ENCODE results near the gene FICD.
"Not testable (repeated sequence)": the region's sequence is repeated elsewhere in the genome, so short reads cannot be mapped to it uniquely, and the experiment has no call there.

The FICD gene

DNA sequence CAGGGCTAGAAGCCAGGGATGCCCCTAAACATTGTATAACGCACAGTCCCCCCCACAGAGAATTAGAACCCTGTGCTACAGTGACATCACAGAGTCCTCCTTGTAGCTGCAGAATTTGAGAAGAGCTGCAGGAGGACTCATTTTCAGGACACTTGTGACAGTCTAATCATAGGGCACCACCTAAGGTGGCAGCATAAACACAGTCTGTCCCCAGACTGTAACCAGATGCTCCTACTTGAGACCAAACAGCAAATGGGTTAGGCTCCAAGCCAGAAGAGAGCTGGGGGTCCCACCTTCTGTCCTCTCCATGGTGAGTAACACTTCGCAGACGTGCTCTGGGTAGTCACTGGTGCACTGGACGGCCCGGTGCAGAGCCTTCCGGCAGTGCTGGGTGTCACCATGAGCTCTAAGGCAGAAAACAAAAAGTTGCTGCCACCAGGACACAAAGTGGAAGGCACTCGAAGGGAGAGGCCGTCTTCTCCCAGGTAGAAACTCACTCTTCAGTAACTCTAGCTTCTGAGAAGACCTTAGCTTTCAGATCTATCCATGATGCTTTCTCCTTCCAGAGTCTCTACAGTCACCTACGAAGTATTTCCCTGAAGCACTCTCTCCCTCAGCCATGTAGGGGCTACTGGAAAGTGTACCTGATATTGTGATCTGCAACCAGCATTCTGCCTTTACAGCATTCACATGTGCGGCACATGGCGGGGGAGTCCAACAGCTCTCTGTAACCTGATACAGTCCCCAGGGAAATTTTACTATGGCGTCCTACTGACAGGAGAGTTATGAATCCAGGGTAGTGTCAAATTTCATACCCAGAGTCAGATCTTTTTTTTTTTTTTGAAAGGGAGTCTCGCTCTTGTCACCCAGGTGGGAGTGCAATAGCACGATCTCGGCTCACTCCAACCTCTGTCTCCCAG, 17.1 kb downstream of the FICD start:
- H3K27me3 ChIP-seq (ENCODE audit: control insufficient read depth in 1 of 2, insufficient read depth in 2 of 2, low read length in 2 of 2) = no peaks in the 10 kb centered on the region
- H3K4me3 ChIP-seq (ENCODE audit: low read depth in 1 of 2, low read length in 2 of 2) = no peak overlapping the region
- H3K36me3 ChIP-seq (ENCODE audit: control insufficient read depth in 1 of 2, insufficient read depth in 2 of 2, low read length in 2 of 2) = peaks cover 64 to 91% of the 10 kb centered on the region in 2 donors
- no peaks in the 10 kb centered on the region for H3K9me3 ChIP-seq (ENCODE audit: control insufficient read depth in 1 of 2, low read length in 2 of 2)
- no peak overlapping the region for H3K9ac ChIP-seq (ENCODE audit: low read depth in 1 of 2, low read length in 2 of 2)
- H3K4me1 ChIP-seq (ENCODE audit: control insufficient read depth in 1 of 2, insufficient read depth in 2 of 2, low read length in 2 of 2) = no peaks in the 10 kb centered on the region
- no peak overlapping the region for H3K27ac ChIP-seq (ENCODE audit: low read depth, low read length)

DNA sequence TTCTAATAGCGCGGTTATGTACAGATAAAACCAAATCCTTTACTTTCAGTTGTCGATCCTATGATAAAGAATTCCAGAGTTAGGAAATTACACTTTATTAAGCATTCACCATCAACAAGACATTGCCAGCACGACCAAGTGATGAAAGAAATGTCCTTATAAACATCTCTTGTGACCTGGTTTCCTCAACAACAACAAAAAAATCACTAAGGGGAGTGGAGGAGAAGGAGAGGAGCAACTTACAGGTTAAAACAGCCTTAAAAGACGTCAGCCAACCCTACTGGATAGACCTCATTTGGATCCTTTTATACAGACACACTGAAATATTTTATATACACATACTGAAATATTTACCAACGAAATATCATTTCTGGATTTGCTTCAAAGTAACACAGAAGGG, 23.1 kb downstream of the FICD start:
- H3K27ac ChIP-seq (ENCODE audit: low read depth, low read length) = no peak overlapping the region
- peaks cover 41 to 69% of the 10 kb centered on the region in 2 donors for H3K36me3 ChIP-seq (ENCODE audit: control insufficient read depth in 1 of 2, insufficient read depth in 2 of 2, low read length in 2 of 2)
- H3K4me1 ChIP-seq (ENCODE audit: control insufficient read depth in 1 of 2, insufficient read depth in 2 of 2, low read length in 2 of 2) = no peaks in the 10 kb centered on the region
- no peaks in the 10 kb centered on the region for H3K9me3 ChIP-seq (ENCODE audit: control insufficient read depth in 1 of 2, low read length in 2 of 2)
- no peak overlapping the region for H3K9ac ChIP-seq (ENCODE audit: low read depth in 1 of 2, low read length in 2 of 2)
- H3K4me3 ChIP-seq (ENCODE audit: low read depth in 1 of 2, low read length in 2 of 2) = no peak overlapping the region
- no peaks in the 10 kb centered on the region for H3K27me3 ChIP-seq (ENCODE audit: control insufficient read depth in 1 of 2, insufficient read depth in 2 of 2, low read length in 2 of 2)

DNA sequence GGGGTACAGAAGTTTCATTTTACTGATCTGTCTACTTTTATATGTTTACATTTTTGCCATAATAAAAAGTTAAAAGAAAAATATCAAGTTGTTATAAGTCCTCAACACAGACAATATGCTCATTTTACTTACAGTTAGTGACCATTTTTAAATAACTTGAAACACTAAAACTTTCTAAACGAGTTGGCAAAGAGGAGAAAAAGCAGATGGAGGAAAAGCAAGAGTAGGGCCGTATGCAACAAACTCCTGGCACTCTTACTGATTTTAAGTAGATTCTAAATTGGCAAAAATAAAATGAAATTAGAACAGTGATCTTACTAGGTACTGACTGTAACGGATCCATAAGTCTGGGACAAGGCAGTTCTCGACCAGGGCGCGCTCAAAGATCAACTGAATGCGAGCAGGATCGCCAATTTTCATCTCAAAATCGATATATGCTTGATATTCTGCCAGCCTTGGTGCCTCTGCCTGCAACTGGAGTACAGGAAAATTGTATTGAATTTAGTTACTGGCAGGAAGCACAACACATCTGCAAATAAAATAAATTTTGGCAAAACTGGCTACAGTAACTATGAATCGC, 23.6 kb downstream of the FICD start:
- Histone ChIP-seq H3K9ac (ENCODE audit: low read depth in 1 of 2, low read length in 2 of 2) (no peak overlapping the region), H3K27me3 (ENCODE audit: control insufficient read depth in 1 of 2, insufficient read depth in 2 of 2, low read length in 2 of 2) (no peaks in the 10 kb centered on the region), H3K4me3 (ENCODE audit: low read depth in 1 of 2, low read length in 2 of 2) (no peak overlapping the region), H3K36me3 (ENCODE audit: control insufficient read depth in 1 of 2, insufficient read depth in 2 of 2, low read length in 2 of 2) (peaks cover 47 to 69% of the 10 kb centered on the region in 2 donors), H3K9me3 (ENCODE audit: control insufficient read depth in 1 of 2, low read length in 2 of 2) (no peaks in the 10 kb centered on the region), H3K27ac (ENCODE audit: low read depth, low read length) (no peak overlapping the region), H3K4me1 (ENCODE audit: control insufficient read depth in 1 of 2, insufficient read depth in 2 of 2, low read length in 2 of 2) (no peaks in the 10 kb centered on the region)

DNA sequence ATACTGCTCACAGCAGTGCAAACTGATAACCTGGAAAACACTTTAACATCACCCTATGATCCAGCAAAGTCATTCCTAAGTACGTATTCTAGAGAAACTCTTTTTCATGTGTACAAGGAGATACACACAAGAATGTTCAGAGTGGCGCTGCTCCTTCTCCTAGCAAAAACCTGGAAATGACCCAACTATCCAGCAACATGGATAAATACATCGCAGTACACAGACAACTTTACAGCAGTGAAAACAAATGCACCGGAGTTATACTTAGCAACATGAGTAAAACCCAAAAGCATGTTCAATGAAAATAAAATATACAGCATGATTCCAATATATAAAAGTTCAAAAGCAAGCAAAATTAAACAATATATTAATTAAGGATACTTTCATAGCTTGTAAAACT, 27.2 kb downstream of the FICD start:
- Histone ChIP-seq H3K9ac (ENCODE audit: low read depth in 1 of 2, low read length in 2 of 2) (no peak overlapping the region), H3K36me3 (ENCODE audit: control insufficient read depth in 1 of 2, insufficient read depth in 2 of 2, low read length in 2 of 2) (peaks cover 42 to 71% of the 10 kb centered on the region in 2 donors), H3K27me3 (ENCODE audit: control insufficient read depth in 1 of 2, insufficient read depth in 2 of 2, low read length in 2 of 2) (no peaks in the 10 kb centered on the region), H3K4me1 (ENCODE audit: control insufficient read depth in 1 of 2, insufficient read depth in 2 of 2, low read length in 2 of 2) (no peaks in the 10 kb centered on the region), H3K4me3 (ENCODE audit: low read depth in 1 of 2, low read length in 2 of 2) (no peak overlapping the region), H3K27ac (ENCODE audit: low read depth, low read length) (no peak overlapping the region), H3K9me3 (ENCODE audit: control insufficient read depth in 1 of 2, low read length in 2 of 2) (no peaks in the 10 kb centered on the region)

DNA sequence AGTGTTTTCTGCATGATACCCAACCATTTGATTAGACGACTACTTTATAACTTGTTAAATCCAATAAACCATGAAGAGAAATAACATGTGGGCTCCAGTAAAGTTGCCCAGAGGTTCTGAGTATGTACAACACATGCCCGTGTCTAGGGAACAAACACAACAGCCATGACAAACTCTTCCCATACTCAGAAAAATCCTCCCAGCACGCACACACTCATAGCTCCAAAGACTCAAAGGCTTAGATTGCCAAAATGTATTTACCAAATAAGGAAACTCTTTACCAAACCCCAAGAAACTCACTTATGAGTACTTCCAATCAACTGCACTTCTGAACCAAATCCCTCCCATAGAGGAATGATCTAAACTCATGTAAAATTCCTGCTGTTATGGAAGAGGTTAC, 28.6 kb downstream of the FICD start:
- H3K36me3 ChIP-seq (ENCODE audit: control insufficient read depth in 1 of 2, insufficient read depth in 2 of 2, low read length in 2 of 2) = peaks cover 37 to 71% of the 10 kb centered on the region in 2 donors
- H3K27me3 ChIP-seq (ENCODE audit: control insufficient read depth in 1 of 2, insufficient read depth in 2 of 2, low read length in 2 of 2) = no peaks in the 10 kb centered on the region
- no peak overlapping the region for H3K27ac ChIP-seq (ENCODE audit: low read depth, low read length)
- H3K4me3 ChIP-seq (ENCODE audit: low read depth in 1 of 2, low read length in 2 of 2) = no peak overlapping the region
- no peak overlapping the region for H3K9ac ChIP-seq (ENCODE audit: low read depth in 1 of 2, low read length in 2 of 2)
- no peaks in the 10 kb centered on the region for H3K9me3 ChIP-seq (ENCODE audit: control insufficient read depth in 1 of 2, low read length in 2 of 2)
- H3K4me1 ChIP-seq (ENCODE audit: control insufficient read depth in 1 of 2, insufficient read depth in 2 of 2, low read length in 2 of 2) = no peaks in the 10 kb centered on the region

DNA sequence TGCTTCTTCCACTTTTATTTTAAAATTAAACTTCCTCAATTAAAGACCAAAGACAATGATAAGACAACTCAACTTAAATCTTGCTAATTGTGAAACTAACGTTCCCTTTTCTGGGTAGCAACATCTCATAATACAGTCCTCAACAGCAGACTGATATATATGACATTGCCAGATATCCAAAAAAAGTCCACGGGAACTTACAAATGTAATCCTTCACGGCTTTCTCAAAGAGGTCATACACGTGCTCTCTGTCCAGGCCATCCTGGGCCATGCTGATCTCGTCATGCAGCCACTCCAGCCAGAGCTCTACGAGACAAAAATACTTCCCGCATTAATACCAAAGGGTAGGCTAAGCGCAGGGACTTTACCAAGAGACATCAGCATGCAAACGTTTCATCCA, 32.6 kb downstream of the FICD start:
- Histone ChIP-seq H3K36me3 (ENCODE audit: control insufficient read depth in 1 of 2, insufficient read depth in 2 of 2, low read length in 2 of 2) (peaks cover 37 to 62% of the 10 kb centered on the region in 2 donors), H3K27me3 (ENCODE audit: control insufficient read depth in 1 of 2, insufficient read depth in 2 of 2, low read length in 2 of 2) (no peaks in the 10 kb centered on the region), H3K27ac (ENCODE audit: low read depth, low read length) (no peak overlapping the region), H3K4me1 (ENCODE audit: control insufficient read depth in 1 of 2, insufficient read depth in 2 of 2, low read length in 2 of 2) (peaks cover 0 to 6% of the 10 kb centered on the region in 2 donors), H3K9me3 (ENCODE audit: control insufficient read depth in 1 of 2, low read length in 2 of 2) (no peaks in the 10 kb centered on the region), H3K4me3 (ENCODE audit: low read depth in 1 of 2, low read length in 2 of 2) (no peak overlapping the region), H3K9ac (ENCODE audit: low read depth in 1 of 2, low read length in 2 of 2) (no peak overlapping the region)

DNA sequence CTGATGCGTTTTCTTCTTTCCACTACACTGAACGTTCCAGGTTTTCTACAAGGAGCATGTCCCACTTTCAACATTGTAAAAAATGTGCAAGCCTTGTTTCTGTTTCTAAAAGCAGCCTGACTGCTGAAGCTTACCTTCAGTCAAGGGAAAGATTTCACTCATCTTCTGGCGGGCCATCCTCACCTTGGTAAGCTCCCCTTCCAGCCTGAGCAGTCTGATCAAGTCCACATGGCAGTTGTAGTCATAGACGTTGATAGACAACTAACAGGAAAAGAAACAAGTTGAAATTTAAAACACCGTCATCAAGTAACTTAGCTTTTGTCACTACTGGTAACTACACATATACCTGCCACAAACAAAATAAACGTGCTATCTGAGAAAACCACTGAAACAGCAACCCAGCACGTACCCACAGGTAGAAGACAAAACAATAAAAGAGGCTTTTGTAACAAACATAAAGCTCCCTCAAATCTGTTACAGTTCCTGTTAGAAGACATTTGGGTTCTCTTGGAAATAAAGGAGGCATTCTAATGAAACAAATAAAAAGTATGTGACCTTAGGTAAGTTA, 34.0 kb downstream of the FICD start:
- no peak overlapping the region for H3K4me3 ChIP-seq (ENCODE audit: low read depth in 1 of 2, low read length in 2 of 2)
- peaks cover 0 to 12% of the 10 kb centered on the region in 2 donors for H3K4me1 ChIP-seq (ENCODE audit: control insufficient read depth in 1 of 2, insufficient read depth in 2 of 2, low read length in 2 of 2)
- no peaks in the 10 kb centered on the region for H3K27me3 ChIP-seq (ENCODE audit: control insufficient read depth in 1 of 2, insufficient read depth in 2 of 2, low read length in 2 of 2)
- H3K27ac ChIP-seq (ENCODE audit: low read depth, low read length) = no peak overlapping the region
- H3K9ac ChIP-seq (ENCODE audit: low read depth in 1 of 2, low read length in 2 of 2) = no peak overlapping the region
- peaks cover 25 to 51% of the 10 kb centered on the region in 2 donors for H3K36me3 ChIP-seq (ENCODE audit: control insufficient read depth in 1 of 2, insufficient read depth in 2 of 2, low read length in 2 of 2)
- no peaks in the 10 kb centered on the region for H3K9me3 ChIP-seq (ENCODE audit: control insufficient read depth in 1 of 2, low read length in 2 of 2)

DNA sequence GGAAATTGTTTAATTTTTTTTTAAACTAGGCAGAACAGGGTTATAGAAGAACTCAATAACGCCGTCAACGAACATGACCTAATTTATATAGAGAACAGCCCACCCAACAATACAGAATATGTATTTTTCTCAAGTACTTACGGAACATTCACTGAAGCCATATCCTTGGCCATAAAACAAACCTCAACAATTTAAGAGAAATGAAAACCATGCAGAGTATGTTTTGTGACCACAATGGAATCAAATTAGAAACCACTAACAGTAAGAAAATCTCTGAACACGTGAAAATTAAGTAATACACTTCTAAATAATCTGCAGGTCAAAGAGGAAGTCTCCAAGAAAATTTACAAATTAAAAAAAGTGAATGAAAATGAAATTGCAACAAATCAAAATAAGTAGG, 36.5 kb downstream of the FICD start:
- H3K9ac ChIP-seq (ENCODE audit: low read depth in 1 of 2, low read length in 2 of 2) = no peak overlapping the region
- no peak overlapping the region for H3K27ac ChIP-seq (ENCODE audit: low read depth, low read length)
- H3K4me3 ChIP-seq (ENCODE audit: low read depth in 1 of 2, low read length in 2 of 2) = no peak overlapping the region
- no peaks in the 10 kb centered on the region for H3K27me3 ChIP-seq (ENCODE audit: control insufficient read depth in 1 of 2, insufficient read depth in 2 of 2, low read length in 2 of 2)
- peaks cover 0 to 12% of the 10 kb centered on the region in 2 donors for H3K4me1 ChIP-seq (ENCODE audit: control insufficient read depth in 1 of 2, insufficient read depth in 2 of 2, low read length in 2 of 2)
- H3K36me3 ChIP-seq (ENCODE audit: control insufficient read depth in 1 of 2, insufficient read depth in 2 of 2, low read length in 2 of 2) = peaks cover 11 to 31% of the 10 kb centered on the region in 2 donors
- H3K9me3 ChIP-seq (ENCODE audit: control insufficient read depth in 1 of 2, low read length in 2 of 2) = no peaks in the 10 kb centered on the region

DNA sequence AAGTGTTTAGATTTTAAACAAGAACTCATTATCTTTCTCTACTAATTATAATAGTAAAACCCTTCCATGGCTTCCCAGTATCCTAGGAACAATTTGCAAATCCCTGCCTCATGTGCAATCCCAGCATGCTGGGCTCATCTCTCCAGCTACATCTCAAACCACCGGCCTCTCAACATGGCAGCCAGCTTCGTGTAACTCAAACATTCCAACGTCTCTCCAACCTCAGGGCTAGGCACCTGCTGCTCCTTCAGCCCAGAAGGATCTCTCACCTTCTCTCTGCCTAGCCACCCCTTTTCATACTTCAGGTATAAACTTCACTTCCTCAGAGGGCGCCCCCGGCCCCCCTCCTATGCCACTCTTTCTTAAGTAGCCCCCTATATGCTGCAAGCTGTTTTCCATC, 38.7 kb downstream of the FICD start:
- Histone ChIP-seq H3K4me3 (ENCODE audit: low read depth in 1 of 2, low read length in 2 of 2) (no peak overlapping the region), H3K9ac (ENCODE audit: low read depth in 1 of 2, low read length in 2 of 2) (no peak overlapping the region), H3K4me1 (ENCODE audit: control insufficient read depth in 1 of 2, insufficient read depth in 2 of 2, low read length in 2 of 2) (peaks cover 11 to 16% of the 10 kb centered on the region in 2 donors), H3K36me3 (ENCODE audit: control insufficient read depth in 1 of 2, insufficient read depth in 2 of 2, low read length in 2 of 2) (peaks cover 3 to 22% of the 10 kb centered on the region in 2 donors), H3K9me3 (ENCODE audit: control insufficient read depth in 1 of 2, low read length in 2 of 2) (no peaks in the 10 kb centered on the region), H3K27ac (ENCODE audit: low read depth, low read length) (no peak overlapping the region), H3K27me3 (ENCODE audit: control insufficient read depth in 1 of 2, insufficient read depth in 2 of 2, low read length in 2 of 2) (no peaks in the 10 kb centered on the region)

DNA sequence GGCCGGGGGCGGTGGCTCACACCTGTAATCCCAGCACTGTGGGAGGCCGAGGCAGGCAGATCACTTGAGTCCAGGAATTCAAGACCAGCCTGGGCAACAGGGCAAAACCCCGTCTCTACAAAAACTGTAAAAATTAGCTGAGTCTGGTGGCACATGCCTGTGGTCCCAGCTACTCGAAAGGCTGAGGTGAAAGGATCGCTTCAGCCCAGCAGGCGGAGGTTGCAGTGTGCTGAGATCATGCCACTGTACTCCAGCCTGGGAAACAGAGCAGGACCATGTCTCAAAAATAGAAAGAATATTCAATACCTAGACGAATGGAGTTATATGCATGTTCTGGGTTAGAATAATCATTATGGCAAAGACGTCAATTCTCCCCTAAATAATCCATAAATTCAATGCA, 40.3 kb downstream of the FICD start:
- not testable (repeated sequence) for H3K9me3 ChIP-seq (ENCODE audit: control insufficient read depth in 1 of 2, low read length in 2 of 2); H3K4me3 ChIP-seq (ENCODE audit: low read depth in 1 of 2, low read length in 2 of 2)
- peaks cover 25 to 26% of the 10 kb centered on the region in 2 donors for H3K4me1 ChIP-seq (ENCODE audit: control insufficient read depth in 1 of 2, insufficient read depth in 2 of 2, low read length in 2 of 2)

More for the DNA sequence above, 40.3 kb downstream of the FICD start:
- not testable (repeated sequence) for H3K9ac ChIP-seq (ENCODE audit: low read depth in 1 of 2, low read length in 2 of 2); H3K27me3 ChIP-seq (ENCODE audit: control insufficient read depth in 1 of 2, insufficient read depth in 2 of 2, low read length in 2 of 2); H3K27ac ChIP-seq (ENCODE audit: low read depth, low read length)
- H3K36me3 ChIP-seq (ENCODE audit: control insufficient read depth in 1 of 2, insufficient read depth in 2 of 2, low read length in 2 of 2) = peaks cover 3 to 17% of the 10 kb centered on the region in 2 donors
